Activated CD4-positive, alpha-beta T cell treated with anti-CD3 and anti-CD28 coated beads, Interleukin-2, amount 10 ng/mL, durations not matched to agents 7 days and 5 days (primary cell): ENCODE data around the gene S1PR4. TPM values are rescaled to one million over a fixed set of nuclear protein-coding genes. Genes with fewer than 3 reads are reported as not detected.

Source experiments
- CTCF ChIA-PET: fragments of 350-600 bp; sonication (Branson Sonifier 250); formaldehyde crosslinking; loops from one replicate; lab custom pipeline; 2021; ENCODE audit warnings: antibody characterized with exemption; lab: Charles Lee
- POLR2A ChIA-PET: fragments of 350-600 bp; sonication (Branson Sonifier 250); formaldehyde crosslinking; loops from one replicate; lab custom pipeline; 2021; ENCODE audit warnings: antibody characterized with exemption; lab: Charles Lee
- DNase-seq: peaks from one replicate; pipeline ENCODE4 v3.0.0-alpha.2; 2020
- H3K27ac Mint-ChIP-seq: one replicate; pipeline ENCODE4 v1.8.0; 2021; ENCODE audit warnings: mild to moderate bottlenecking, moderate library complexity, mixed read lengths
- H3K27me3 Mint-ChIP-seq: one replicate; pipeline ENCODE4 v1.8.0; 2021; ENCODE audit warnings: mixed read lengths
- H3K36me3 Mint-ChIP-seq: one replicate; pipeline ENCODE4 v1.8.0; 2021; ENCODE audit warnings: low read depth, mixed read lengths
- H3K4me1 Mint-ChIP-seq: one replicate; pipeline ENCODE4 v1.8.0; 2021; ENCODE audit warnings: mixed read lengths
- H3K4me3 Mint-ChIP-seq: one replicate; pipeline ENCODE4 v1.8.0; 2021; ENCODE audit warnings: mild to moderate bottlenecking, moderate library complexity, mixed read lengths
- H3K9me3 Mint-ChIP-seq: one replicate; pipeline ENCODE4 v1.8.0; 2021; ENCODE audit warnings: mixed read lengths
- total RNA-seq, 2 experiments: library from RNA; stranded (reverse); gene quantifications; one replicate each; pipeline ENCODE4 v1.2.3, GENCODE V29; 2021

The S1PR4 gene
- total RNA-seq, 2 experiments from 2014 or later: 162 to 209 TPM

DNA sequence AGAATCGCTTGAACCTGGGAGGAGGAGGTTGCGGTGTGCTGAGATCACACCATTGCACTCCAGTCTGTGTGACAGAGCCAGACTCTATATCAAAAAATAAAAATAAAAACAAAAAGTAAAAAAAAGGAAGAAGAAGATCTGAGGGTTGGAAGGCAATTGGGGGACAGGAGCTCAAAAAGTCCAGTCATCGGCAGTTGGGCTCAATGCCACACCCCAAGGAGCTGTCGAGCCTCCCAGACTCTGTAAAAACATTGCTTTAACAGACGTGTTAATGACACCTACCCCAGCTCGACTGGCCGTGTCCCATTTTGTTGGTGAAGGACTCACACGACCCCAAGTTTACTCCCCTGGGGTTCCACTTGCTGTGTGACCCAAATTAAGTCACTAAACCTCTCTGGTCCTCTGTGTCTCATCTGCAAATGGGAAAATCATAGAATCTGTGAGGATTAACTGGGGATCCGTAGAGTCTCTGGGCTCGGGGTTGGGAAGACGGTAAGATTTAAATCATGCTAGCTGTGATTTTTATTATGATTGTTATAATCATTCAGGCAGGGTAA, 35.7 kb upstream of the S1PR4 start:
- ChIA-PET POLR2A (no interaction called here), CTCF (interaction anchor here (0.9 to 2.3 kb wide), 4 partner anchors 9 to 192 kb away, joined by 3 to 8 read pairs (median 4); no protein-coding TSS in a partner anchor)
- Mint-ChIP-seq H3K9me3 (no peaks in the 10 kb centered on the region), H3K4me3 (no peak overlapping the region), H3K4me1 (peaks cover 42% of the 10 kb centered on the region), H3K27me3 (no peaks in the 10 kb centered on the region), H3K27ac (peak overlapping the region; percentile 78), H3K36me3 (peaks cover 17% of the 10 kb centered on the region)
- DNase-seq: no peak

- Mint-ChIP-seq H3K9me3 (no peaks in the 10 kb centered on the region), H3K36me3 (peaks cover 27% of the 10 kb centered on the region), H3K27me3 (no peaks in the 10 kb centered on the region), H3K27ac (peak overlapping the region; percentile 13), H3K4me3 (no peak overlapping the region), H3K4me1 (peaks cover 31% of the 10 kb centered on the region)
- ChIA-PET POLR2A (no interaction called here), CTCF (interaction anchor here (0.6 to 1.6 kb wide), 6 partner anchors 8 to 285 kb away, joined by 3 to 7 read pairs (median 4); partner anchors contain the start of genes GNA15 and NCLN)
- no peak for DNase-seq
Measured at GRCh38 chr19:3145909-3146676, 32.5 kb upstream of the S1PR4 start.

DNA sequence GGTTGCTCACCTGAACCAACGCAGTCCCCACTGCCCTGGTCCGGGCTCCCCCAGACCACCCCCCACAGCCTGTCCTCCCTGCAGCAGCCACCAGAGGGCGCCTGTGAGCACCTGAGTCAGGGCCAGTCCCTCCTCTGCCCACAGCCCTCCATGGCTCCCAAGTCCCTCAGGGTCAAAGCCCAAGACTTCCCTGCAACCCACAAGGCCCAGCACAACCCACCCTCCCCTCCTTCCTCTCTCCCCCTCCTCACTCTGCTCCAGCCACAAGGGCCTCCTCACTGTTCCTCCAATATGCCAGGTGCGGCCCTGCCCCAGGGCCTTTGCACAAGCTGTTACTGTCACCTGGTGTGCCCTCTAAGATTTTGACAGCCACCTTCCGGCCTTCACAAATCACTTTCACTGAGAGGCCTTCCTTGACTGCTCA, 31.9 kb upstream of the S1PR4 start:
- peak; percentile 64 for DNase-seq
- H3K4me3 Mint-ChIP-seq: no peak overlapping the region
- H3K36me3 Mint-ChIP-seq: peaks cover 27% of the 10 kb centered on the region
- ChIA-PET CTCF (interaction anchor here (0.6 to 1.6 kb wide), 8 partner anchors 9 to 285 kb away, joined by 3 to 7 read pairs (median 4); partner anchors contain the start of genes GNA15 and NCLN), POLR2A (no interaction called here)
- no peaks in the 10 kb centered on the region for H3K27me3 Mint-ChIP-seq
- peaks cover 26% of the 10 kb centered on the region for H3K4me1 Mint-ChIP-seq
- H3K27ac Mint-ChIP-seq: peak overlapping the region; percentile 13
- no peaks in the 10 kb centered on the region for H3K9me3 Mint-ChIP-seq

DNA sequence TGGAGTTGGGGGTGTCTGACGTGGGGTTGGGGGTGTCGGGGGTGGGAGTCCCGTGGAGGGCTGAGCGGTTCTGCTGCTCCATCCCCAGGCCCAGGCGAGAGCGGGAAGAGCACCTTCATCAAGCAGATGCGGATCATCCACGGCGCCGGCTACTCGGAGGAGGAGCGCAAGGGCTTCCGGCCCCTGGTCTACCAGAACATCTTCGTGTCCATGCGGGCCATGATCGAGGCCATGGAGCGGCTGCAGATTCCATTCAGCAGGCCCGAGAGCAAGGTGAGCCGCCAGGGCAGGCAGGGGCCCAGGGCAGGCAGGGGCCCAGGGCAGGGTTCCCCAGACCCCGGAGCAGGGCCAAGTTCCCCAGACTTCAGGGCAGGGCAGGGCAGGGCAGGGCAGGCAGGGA, 30.1 kb upstream of the S1PR4 start:
- ChIA-PET POLR2A (no interaction called here), CTCF (no interaction called here)
- no peak for DNase-seq
- no peaks in the 10 kb centered on the region for H3K27me3 Mint-ChIP-seq
- peaks cover 13% of the 10 kb centered on the region for H3K4me1 Mint-ChIP-seq
- no peak overlapping the region for H3K27ac Mint-ChIP-seq
- H3K9me3 Mint-ChIP-seq: no peaks in the 10 kb centered on the region
- no peak overlapping the region for H3K4me3 Mint-ChIP-seq
- peaks cover 27% of the 10 kb centered on the region for H3K36me3 Mint-ChIP-seq

GRCh38 chr19:3149089-3149488, 29.5 kb upstream of the S1PR4 start:
- peaks cover 13% of the 10 kb centered on the region for H3K4me1 Mint-ChIP-seq
- H3K9me3 Mint-ChIP-seq: no peaks in the 10 kb centered on the region
- ChIA-PET CTCF (no interaction called here), POLR2A (no interaction called here)
- no peak overlapping the region for H3K27ac Mint-ChIP-seq
- H3K36me3 Mint-ChIP-seq: peaks cover 27% of the 10 kb centered on the region
- no peaks in the 10 kb centered on the region for H3K27me3 Mint-ChIP-seq
- no peak overlapping the region for H3K4me3 Mint-ChIP-seq
- no peak for DNase-seq

DNA sequence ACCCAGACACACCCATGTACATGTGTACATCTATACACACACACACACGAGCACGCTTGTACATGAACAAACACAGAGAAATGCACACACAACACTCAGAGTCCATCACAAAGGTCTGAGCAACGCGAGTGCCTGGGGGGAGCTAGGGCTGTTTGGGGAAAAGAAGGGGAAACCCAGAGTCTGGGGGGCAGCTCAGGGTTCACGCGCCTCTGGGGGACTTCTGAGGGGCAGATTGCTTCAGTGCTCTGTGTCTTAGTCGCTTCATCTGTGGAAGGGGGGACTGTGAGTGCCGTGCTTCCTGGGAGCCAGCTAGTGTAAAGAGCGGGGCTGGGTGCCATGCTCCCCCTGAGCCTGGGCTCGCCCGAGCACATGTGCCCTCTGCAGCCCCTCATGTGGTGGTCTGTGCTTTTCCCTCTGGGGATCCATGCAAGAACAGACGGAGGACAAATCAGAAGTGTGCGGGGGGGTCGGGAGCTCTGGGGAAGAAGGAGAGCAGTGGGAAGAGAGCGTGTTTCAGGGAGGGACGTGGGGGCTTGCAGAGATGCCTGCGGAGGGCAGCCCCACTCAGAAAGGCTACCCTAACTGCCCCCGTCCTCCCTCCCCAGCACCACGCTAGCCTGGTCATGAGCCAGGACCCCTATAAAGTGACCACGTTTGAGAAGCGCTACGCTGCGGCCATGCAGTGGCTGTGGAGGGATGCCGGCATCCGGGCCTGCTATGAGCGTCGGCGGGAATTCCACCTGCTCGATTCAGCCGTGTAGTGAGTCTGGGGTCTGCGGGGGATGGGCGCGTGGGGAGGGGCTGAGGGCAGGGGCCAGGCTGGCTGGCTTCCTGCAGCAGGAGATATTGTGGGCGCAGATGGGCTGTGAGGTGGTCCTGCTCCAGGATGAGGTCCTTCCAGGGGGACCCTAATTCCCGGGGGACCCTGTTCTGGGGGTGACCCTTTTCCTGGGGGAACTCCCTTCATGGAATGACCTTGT, 28.8 kb upstream of the S1PR4 start:
- no peak overlapping the region for H3K4me3 Mint-ChIP-seq
- no peak overlapping the region for H3K27ac Mint-ChIP-seq
- no peaks in the 10 kb centered on the region for H3K9me3 Mint-ChIP-seq
- DNase-seq: no peak
- no peaks in the 10 kb centered on the region for H3K27me3 Mint-ChIP-seq
- H3K36me3 Mint-ChIP-seq: peaks cover 27% of the 10 kb centered on the region
- peaks cover 13% of the 10 kb centered on the region for H3K4me1 Mint-ChIP-seq
- ChIA-PET CTCF (no interaction called here), POLR2A (no interaction called here)

DNA sequence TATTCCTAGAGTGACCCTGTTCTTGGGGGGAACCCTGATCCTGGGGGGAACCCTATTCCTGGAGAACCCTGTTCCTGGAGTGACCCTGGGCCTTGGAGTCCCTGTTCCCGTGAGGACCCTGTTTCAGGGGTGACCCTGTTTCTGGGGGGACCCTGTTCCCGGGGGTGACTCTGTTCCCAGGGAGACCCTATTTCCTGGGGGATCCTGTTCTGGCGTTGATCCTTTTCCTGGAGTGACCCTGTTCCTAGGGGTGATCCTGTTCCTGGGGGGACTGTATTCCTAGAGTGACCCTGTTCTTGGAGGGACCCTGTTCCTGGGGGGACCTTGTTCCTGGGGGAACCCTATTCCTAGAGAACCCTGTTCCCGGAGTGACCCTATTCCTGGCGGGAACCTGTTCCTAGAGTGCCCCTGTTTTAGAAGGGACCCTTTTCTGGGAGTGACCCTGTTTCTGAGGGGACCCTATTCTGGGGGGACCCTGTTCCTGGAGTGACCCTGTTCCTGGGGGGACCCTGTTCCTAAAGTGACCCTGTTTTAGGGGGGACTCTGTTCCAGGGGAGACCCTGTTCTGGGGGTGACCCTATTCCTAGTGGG, 27.7 kb upstream of the S1PR4 start:
- no peaks in the 10 kb centered on the region for H3K27me3 Mint-ChIP-seq
- DNase-seq: no peak
- ChIA-PET POLR2A (interaction anchor here (0.6 kb wide), 1 partner anchor 1309 kb away, joined by 3 read pairs; no protein-coding TSS in a partner anchor), CTCF (interaction anchor here (1.0 to 2.1 kb wide), 5 partner anchors 8 to 19 kb away, joined by 3 to 4 read pairs (median 3); no protein-coding TSS in a partner anchor)
- peaks cover 37% of the 10 kb centered on the region for H3K36me3 Mint-ChIP-seq
- H3K27ac Mint-ChIP-seq: no peak overlapping the region
- H3K4me1 Mint-ChIP-seq: peaks cover 10% of the 10 kb centered on the region
- peaks cover under 1% of the 10 kb centered on the region for H3K9me3 Mint-ChIP-seq
- no peak overlapping the region for H3K4me3 Mint-ChIP-seq

DNA sequence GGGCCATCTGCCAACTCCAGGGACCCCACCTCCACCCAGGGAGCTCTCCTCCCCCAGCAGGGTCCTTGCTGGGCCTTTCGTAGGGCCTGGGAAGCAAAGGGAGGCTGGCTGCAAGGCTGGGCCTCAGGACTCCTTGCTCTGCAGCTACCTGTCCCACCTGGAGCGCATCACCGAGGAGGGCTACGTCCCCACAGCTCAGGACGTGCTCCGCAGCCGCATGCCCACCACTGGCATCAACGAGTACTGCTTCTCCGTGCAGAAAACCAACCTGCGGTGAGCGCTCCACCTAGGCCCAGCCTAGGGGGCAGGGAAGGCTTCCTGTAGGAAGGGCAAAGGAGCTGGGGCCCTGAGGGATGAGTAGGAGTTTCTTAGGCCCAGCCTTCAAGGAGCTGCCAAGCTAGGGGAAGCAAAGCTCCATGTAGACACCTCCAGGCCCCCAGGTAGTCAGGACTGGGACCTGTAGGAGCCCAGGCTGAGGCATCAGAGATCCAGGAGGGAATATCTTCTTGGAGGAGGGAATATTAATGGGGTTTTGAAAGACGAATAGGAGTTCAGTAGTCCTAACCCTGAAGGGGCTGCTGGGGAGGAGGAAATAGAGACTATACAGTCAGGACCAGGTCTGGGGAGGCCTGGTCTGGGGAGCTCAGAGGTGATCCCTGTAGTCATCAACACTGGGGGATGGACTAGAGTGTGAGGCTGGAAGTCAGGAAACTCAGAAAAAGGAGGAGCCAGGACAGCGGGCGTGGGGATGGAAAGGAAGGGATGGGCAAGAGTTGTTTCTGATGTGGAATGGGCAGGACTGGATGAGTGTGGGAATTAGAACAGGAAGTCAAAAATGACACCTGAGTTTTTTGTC, 26.8 kb upstream of the S1PR4 start:
- DNase-seq: no peak
- H3K27ac Mint-ChIP-seq: no peak overlapping the region
- peaks cover 42% of the 10 kb centered on the region for H3K36me3 Mint-ChIP-seq
- ChIA-PET CTCF (interaction anchor here (0.5 to 2.1 kb wide), 9 partner anchors 9 to 1192 kb away, joined by 3 to 5 read pairs (median 3); partner anchors contain the start of gene MPND), POLR2A (interaction anchor here (0.6 to 0.7 kb wide), 2 partner anchors 22 to 1308 kb away, joined by 3 read pairs; no protein-coding TSS in a partner anchor)
- H3K4me1 Mint-ChIP-seq: peaks cover 2% of the 10 kb centered on the region
- H3K9me3 Mint-ChIP-seq: peaks cover 4% of the 10 kb centered on the region
- H3K27me3 Mint-ChIP-seq: no peaks in the 10 kb centered on the region
- H3K4me3 Mint-ChIP-seq: no peak overlapping the region

- Mint-ChIP-seq H3K27me3 (no peaks in the 10 kb centered on the region), H3K27ac (no peak overlapping the region), H3K4me3 (no peak overlapping the region), H3K9me3 (peaks cover 4% of the 10 kb centered on the region), H3K4me1 (peaks cover 3% of the 10 kb centered on the region), H3K36me3 (peaks cover 44% of the 10 kb centered on the region)
- POLR2A ChIA-PET: no interaction called here
- CTCF ChIA-PET: interaction anchor here (1.0 to 2.1 kb wide), 4 partner anchors 8 to 14 kb away, joined by 3 to 5 read pairs (median 4); no protein-coding TSS in a partner anchor
- DNase-seq: no peak
Measured at GRCh38 chr19:3152419-3152780, 26.2 kb upstream of the S1PR4 start.

GRCh38 chr19:3153286-3154230, 25.0 kb upstream of the S1PR4 start:
- peaks cover 49% of the 10 kb centered on the region for H3K36me3 Mint-ChIP-seq
- peaks cover 8% of the 10 kb centered on the region for H3K4me1 Mint-ChIP-seq
- H3K27me3 Mint-ChIP-seq: no peaks in the 10 kb centered on the region
- DNase-seq: no peak
- POLR2A ChIA-PET: no interaction called here
- no peak overlapping the region for H3K4me3 Mint-ChIP-seq
- H3K9me3 Mint-ChIP-seq: peaks cover 4% of the 10 kb centered on the region
- CTCF ChIA-PET: interaction anchor here (1.0 to 2.1 kb wide), 2 partner anchors 8 to 9 kb away, joined by 4 to 5 read pairs; no protein-coding TSS in a partner anchor
- no peak overlapping the region for H3K27ac Mint-ChIP-seq
